HG02973 (cell line): ENCODE results near the gene TCEAL1.

Experiments used
- ATAC-seq: cut with Tn5 transposase; IDR thresholded peaks from one replicate; pipeline ENCODE4 v1.9.1; 2021; ENCODE audit warnings: moderate library complexity; ENCODE audit not compliant: unreplicated experiment

TCEAL1 gene

DNA sequence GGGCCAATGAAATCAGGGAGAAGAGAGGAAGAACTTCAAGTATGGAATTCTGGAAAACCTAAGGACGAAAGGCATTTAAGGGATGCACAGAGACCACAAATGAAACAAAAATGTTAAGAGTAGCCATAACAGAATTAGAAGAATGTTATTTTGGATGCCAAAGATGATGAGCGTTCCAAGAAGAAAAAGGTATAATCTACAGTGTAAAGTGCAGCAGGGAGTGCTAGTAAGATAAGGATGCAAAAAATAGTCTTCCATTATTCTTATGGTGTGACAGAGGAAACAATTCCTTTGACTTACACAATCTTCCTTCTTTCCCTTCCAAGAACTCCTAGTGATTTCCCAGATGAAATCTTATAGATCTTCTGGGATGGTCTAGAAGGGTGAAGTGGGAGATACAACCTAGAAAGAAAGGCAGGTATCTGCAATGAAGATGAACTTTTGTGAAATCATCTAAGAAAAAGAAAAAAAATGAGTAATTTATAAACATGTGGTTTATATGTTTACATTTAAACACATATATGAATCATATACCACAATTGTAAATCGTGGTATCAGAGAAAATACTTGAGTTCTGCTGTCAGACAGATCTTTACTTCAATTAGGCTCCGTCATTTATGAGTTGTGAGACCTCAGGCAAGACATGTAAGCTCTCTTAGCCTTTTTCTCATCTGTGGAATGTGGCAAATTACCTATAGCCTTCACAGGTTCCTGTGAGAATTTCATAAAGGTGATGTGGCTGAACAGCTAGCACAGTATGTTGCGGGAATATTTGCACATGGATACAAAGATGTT is 49.6 kb downstream of the TCEAL1 start:
- ATAC-seq: no peak
